Activated CD4-positive, alpha-beta T cell treated with anti-CD3 and anti-CD28 coated beads for 36 hours (primary cell): ENCODE measurements around the gene MRPS30. TPM values are rescaled to one million over a fixed set of nuclear protein-coding genes. Genes with fewer than 3 reads are reported as not detected.
"Not testable (repeated sequence)": the region's sequence is repeated elsewhere in the genome, so short reads cannot be mapped to it uniquely, and the experiment has no call there.

Experiments
- ATAC-seq: fragments of 200-7000 bp; cut with Tn5 transposase; one replicate; pipeline ENCODE4 v1.10.0; 2021; ENCODE audit warnings: mild to moderate bottlenecking, moderate library complexity
- CTCF ChIA-PET: fragments of 350-600 bp; sonication (Branson Sonifier 250); formaldehyde crosslinking; loops from one replicate; lab custom pipeline; 2021; ENCODE audit warnings: antibody characterized with exemption; lab: Charles Lee
- POLR2A ChIA-PET: fragments of 350-600 bp; sonication (Branson Sonifier 250); formaldehyde crosslinking; loops from one replicate; lab custom pipeline; 2021; ENCODE audit warnings: antibody characterized with exemption, inconsistent platforms; lab: Charles Lee
- DNase-seq: peaks from one replicate; pipeline ENCODE4 v3.0.0-alpha.2; 2020
- H3K27ac Mint-ChIP-seq: one replicate; pipeline ENCODE4 v1.8.0; 2021; ENCODE audit warnings: mixed read lengths
- H3K27me3 Mint-ChIP-seq: one replicate; pipeline ENCODE4 v1.8.0; 2021; ENCODE audit warnings: mixed read lengths
- H3K36me3 Mint-ChIP-seq: one replicate; pipeline ENCODE4 v1.8.0; 2021; ENCODE audit warnings: low read depth, mixed read lengths
- H3K4me1 Mint-ChIP-seq: one replicate; pipeline ENCODE4 v1.8.0; 2021; ENCODE audit warnings: mixed read lengths
- H3K4me3 Mint-ChIP-seq: one replicate; pipeline ENCODE4 v1.8.0; 2021; ENCODE audit warnings: mild to moderate bottlenecking, moderate library complexity, mixed read lengths
- H3K9me3 Mint-ChIP-seq: one replicate; pipeline ENCODE4 v1.8.0; 2021; ENCODE audit warnings: low read depth, mixed read lengths
- intact Hi-C, 2 experiments: fragments of 100-400 bp; cut with DNase I in 1 of 2; cut with micrococcal nuclease in 1 of 2; formaldehyde crosslinking; loops; one replicate each; pipeline versions ENCODE4 v1.14.2 to v1.15.1; 2022 to 2024; cut with DNase I, micrococcal nuclease
- total RNA-seq, 2 experiments: library from RNA; stranded (reverse); gene quantifications; one replicate each; pipeline ENCODE4 v1.2.3, GENCODE V29; 2021

Gene MRPS30
- total RNA-seq, 2 experiments from 2014 or later, result 59.7 to 73.3 TPM

GRCh38 chr5:44792031-44792673, 16.6 kb upstream of the MRPS30 start:
- POLR2A ChIA-PET, ATAC-seq, H3K4me1 Mint-ChIP-seq, H3K4me3 Mint-ChIP-seq, H3K27ac Mint-ChIP-seq, H3K36me3 Mint-ChIP-seq, H3K27me3 Mint-ChIP-seq, DNase-seq, intact Hi-C loops: not testable (repeated sequence)
- CTCF ChIA-PET, result interaction anchor here (0.7 kb wide), 1 partner anchor 42 kb away, joined by 3 read pairs; no protein-coding TSS in a partner anchor
- H3K9me3 Mint-ChIP-seq, result peaks cover 24% of the 10 kb centered on the region

DNA sequence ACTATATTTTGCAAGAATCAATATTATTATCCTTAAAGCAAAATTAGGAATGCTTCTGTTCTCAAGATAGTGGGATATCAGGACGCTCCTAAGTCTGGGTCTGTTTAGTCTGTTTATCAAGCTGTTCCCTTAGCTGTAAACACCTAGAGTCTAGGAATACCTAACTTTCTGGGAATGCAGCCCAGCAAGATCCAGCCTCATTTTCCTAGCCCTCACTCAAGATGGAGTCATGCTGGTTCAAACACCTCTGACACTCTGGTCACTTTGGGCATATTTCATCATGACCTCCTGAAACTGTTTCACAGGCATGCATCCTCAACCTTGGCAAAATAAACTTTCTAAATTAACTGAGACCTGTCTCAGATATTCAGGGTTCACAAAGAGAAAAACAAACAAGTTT, 14.4 kb upstream of the MRPS30 start:
- H3K27me3 Mint-ChIP-seq, result peaks cover 5% of the 10 kb centered on the region
- ATAC-seq, result no peak

GRCh38 chr5:44795496-44795895, 13.3 kb upstream of the MRPS30 start:
- Mint-ChIP-seq H3K27me3 (peaks cover 4% of the 10 kb centered on the region), H3K36me3 (no peaks in the 10 kb centered on the region), H3K27ac (no peak overlapping the region), H3K4me1 (no peaks in the 10 kb centered on the region), H3K9me3 (peaks cover 19% of the 10 kb centered on the region), H3K4me3 (no peak overlapping the region)
- DNase-seq, result no peak
- ChIA-PET CTCF (no interaction called here), POLR2A (no interaction called here)
- intact Hi-C loops, result no loop called here
- no peak for ATAC-seq

More for the DNA sequence above, 14.4 kb upstream of the MRPS30 start:
- peaks cover 19% of the 10 kb centered on the region for H3K9me3 Mint-ChIP-seq
- intact Hi-C loops, result no loop called here
- no peak for DNase-seq
- H3K27ac Mint-ChIP-seq, result no peak overlapping the region
- no peak overlapping the region for H3K4me3 Mint-ChIP-seq
- POLR2A ChIA-PET, result no interaction called here
- H3K4me1 Mint-ChIP-seq, result no peaks in the 10 kb centered on the region
- CTCF ChIA-PET, result no interaction called here
- no peaks in the 10 kb centered on the region for H3K36me3 Mint-ChIP-seq

DNA sequence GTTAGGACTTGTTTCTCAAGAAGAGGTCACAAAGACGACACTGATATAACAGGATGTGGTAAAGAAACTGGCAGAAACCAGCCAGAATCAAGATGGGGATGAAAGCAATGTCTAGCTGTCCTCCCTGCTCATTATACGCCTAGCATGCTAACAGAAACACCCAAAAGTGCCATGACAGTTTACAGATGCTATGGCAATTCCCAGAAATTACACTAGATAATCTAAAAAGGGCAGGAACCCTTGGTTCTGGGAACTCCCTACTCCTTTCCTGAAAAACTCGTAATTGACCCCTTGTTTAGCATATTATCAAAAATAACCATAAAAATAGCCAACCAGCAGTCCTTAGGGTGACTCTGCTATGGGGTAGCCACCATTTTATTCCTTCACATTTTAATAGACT, 10.9 kb upstream of the MRPS30 start:
- no peaks in the 10 kb centered on the region for H3K36me3 Mint-ChIP-seq
- ChIA-PET CTCF (no interaction called here), POLR2A (no interaction called here)
- no peaks in the 10 kb centered on the region for H3K4me1 Mint-ChIP-seq
- H3K27me3 Mint-ChIP-seq, result peaks cover 4% of the 10 kb centered on the region
- H3K9me3 Mint-ChIP-seq, result peaks cover 15% of the 10 kb centered on the region
- intact Hi-C loops, result no loop called here
- H3K4me3 Mint-ChIP-seq, result no peak overlapping the region
- ATAC-seq (no peak), DNase-seq (no peak)
- no peak overlapping the region for H3K27ac Mint-ChIP-seq

DNA sequence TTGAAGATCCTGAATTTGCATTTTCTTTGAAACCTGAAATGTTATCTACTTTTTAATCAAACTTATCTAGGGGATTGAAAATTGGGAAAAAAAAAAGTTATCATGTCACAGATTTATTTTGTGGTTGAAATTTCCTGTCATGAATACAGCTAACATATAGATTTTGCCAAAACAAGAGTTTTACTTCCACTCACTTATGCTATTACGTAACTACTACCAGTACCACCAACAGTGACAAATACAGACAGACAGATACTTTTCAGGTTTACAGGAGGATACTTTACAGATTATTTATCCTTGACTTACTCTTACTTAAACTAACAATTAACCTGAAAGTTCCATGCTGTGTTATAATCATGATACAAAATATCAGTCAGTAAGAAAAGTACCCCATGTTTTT, 6.8 kb upstream of the MRPS30 start:
- intact Hi-C loops, result loop anchor here in 1 of 2 experiments (10.0 kb wide), 1 partner anchor 1487 kb away; the partner anchor contains the start of gene HMGCS1
- H3K4me1 Mint-ChIP-seq, result no peaks in the 10 kb centered on the region
- no peaks in the 10 kb centered on the region for H3K36me3 Mint-ChIP-seq
- no peak overlapping the region for H3K4me3 Mint-ChIP-seq
- POLR2A ChIA-PET, result no interaction called here
- ATAC-seq (no peak), DNase-seq (no peak)
- no peaks in the 10 kb centered on the region for H3K9me3 Mint-ChIP-seq
- H3K27ac Mint-ChIP-seq, result no peak overlapping the region
- CTCF ChIA-PET, result no interaction called here
- H3K27me3 Mint-ChIP-seq, result peaks cover 4% of the 10 kb centered on the region

- ChIA-PET POLR2A (no interaction called here), CTCF (no interaction called here)
- H3K9me3 Mint-ChIP-seq, result no peaks in the 10 kb centered on the region
- ATAC-seq (no peak), DNase-seq (no peak)
- peaks cover 21% of the 10 kb centered on the region for H3K4me1 Mint-ChIP-seq
- H3K27ac Mint-ChIP-seq, result no peak overlapping the region
- intact Hi-C loops, result loop anchor here (5.0 to 10.0 kb wide), 4 partner anchors 1204 to 1814 kb away; partner anchors contain the start of genes HMGCS1 (in 1 of the 2), NNT (in 1 of the 2) and TMEM267 (in 1 of the 2)
- peaks cover 20% of the 10 kb centered on the region for H3K36me3 Mint-ChIP-seq
- H3K4me3 Mint-ChIP-seq, result no peak overlapping the region
- no peaks in the 10 kb centered on the region for H3K27me3 Mint-ChIP-seq
Measured at GRCh38 chr5:44806608-44807007, 2.1 kb upstream of the MRPS30 start.

- ChIA-PET POLR2A (no interaction called here), CTCF (no interaction called here)
- Mint-ChIP-seq H3K27ac (no peak overlapping the region), H3K4me1 (peaks cover 25% of the 10 kb centered on the region), H3K4me3 (no peak overlapping the region), H3K9me3 (no peaks in the 10 kb centered on the region), H3K27me3 (no peaks in the 10 kb centered on the region), H3K36me3 (peaks cover 24% of the 10 kb centered on the region)
- no peak for ATAC-seq
- intact Hi-C loops, result loop anchor here (5.0 to 10.0 kb wide), 4 partner anchors 1205 to 1815 kb away; partner anchors contain the start of genes HMGCS1 (in 1 of the 2), NNT (in 1 of the 2) and TMEM267 (in 1 of the 2)
- no peak for DNase-seq
Measured at GRCh38 chr5:44807269-44807668, 1.5 kb upstream of the MRPS30 start.

- CTCF ChIA-PET, result interaction anchor here (0.6 kb wide), 1 partner anchor 1768 kb away, joined by 5 read pairs; no protein-coding TSS in a partner anchor
- intact Hi-C loops, result loop anchor here (1.0 to 10.0 kb wide), 6 partner anchors 1207 to 1817 kb away; partner anchors contain the start of genes NNT (in 2 of the 2), HMGCS1 (in 1 of the 2), PAIP1 (in 1 of the 2) and TMEM267 (in 1 of the 2)
- peak; percentile 38 for ATAC-seq
Measured at GRCh38 chr5:44809215-44809955, 638 bp downstream of the MRPS30 start.

DNA sequence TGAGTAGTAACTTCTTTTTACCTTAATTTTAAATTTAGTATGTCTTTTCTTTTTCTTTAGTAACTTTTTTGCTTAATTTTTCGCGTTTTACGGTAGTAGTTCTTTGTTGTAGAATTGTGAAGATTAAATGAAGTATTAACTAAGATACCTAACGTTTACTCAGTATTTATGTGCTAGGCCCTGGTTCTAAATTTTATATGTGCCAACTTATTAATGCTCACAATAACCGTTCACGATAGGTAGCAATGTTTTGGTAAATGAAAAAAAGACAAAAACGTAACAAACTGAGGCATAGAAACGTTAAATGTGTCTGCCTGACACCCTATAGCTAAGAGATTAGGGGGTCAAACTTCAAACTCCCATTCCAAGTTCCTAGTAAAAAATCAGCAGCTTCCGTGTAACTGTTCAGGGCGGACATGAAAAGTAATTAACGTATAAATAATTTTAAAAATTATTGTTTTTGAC, 1.2 kb downstream of the MRPS30 start:
- H3K4me3 Mint-ChIP-seq, result peak overlapping the region; percentile 91

More at GRCh38 chr5:44809215-44809955, 638 bp downstream of the MRPS30 start:
- Mint-ChIP-seq H3K27me3 (no peaks in the 10 kb centered on the region), H3K4me1 (peaks cover 30% of the 10 kb centered on the region), H3K36me3 (peaks cover 31% of the 10 kb centered on the region), H3K27ac (peak overlapping the region; percentile 98), H3K4me3 (peak overlapping the region; percentile 91), H3K9me3 (no peaks in the 10 kb centered on the region)
- POLR2A ChIA-PET, result no interaction called here
- DNase-seq, result peak; percentile 74

GRCh38 chr5:44814761-44815160, 6.0 kb downstream of the MRPS30 start:
- H3K4me1 Mint-ChIP-seq, result peaks cover 27% of the 10 kb centered on the region
- ATAC-seq, result no peak
- H3K36me3 Mint-ChIP-seq, result peaks cover 46% of the 10 kb centered on the region
- H3K9me3 Mint-ChIP-seq, result no peaks in the 10 kb centered on the region
- no peak overlapping the region for H3K4me3 Mint-ChIP-seq
- intact Hi-C loops, result loop anchor here in 1 of 2 experiments (1.0 kb wide), 1 partner anchor 36 kb away; no protein-coding TSS in a partner anchor
- DNase-seq, result no peak
- CTCF ChIA-PET, result no interaction called here
- H3K27me3 Mint-ChIP-seq, result no peaks in the 10 kb centered on the region
- no peak overlapping the region for H3K27ac Mint-ChIP-seq
- POLR2A ChIA-PET, result no interaction called here

More for the DNA sequence above, 1.2 kb downstream of the MRPS30 start:
- Mint-ChIP-seq H3K9me3 (no peaks in the 10 kb centered on the region), H3K27me3 (no peaks in the 10 kb centered on the region), H3K4me1 (peaks cover 30% of the 10 kb centered on the region), H3K36me3 (peaks cover 37% of the 10 kb centered on the region), H3K27ac (peak overlapping the region; percentile 98)
- intact Hi-C loops, result loop anchor here (1.0 to 10.0 kb wide), 6 partner anchors 1207 to 1818 kb away; partner anchors contain the start of genes NNT (in 2 of the 2), HMGCS1 (in 1 of the 2), PAIP1 (in 1 of the 2) and TMEM267 (in 1 of the 2)
- ATAC-seq (no peak), DNase-seq (no peak)
- ChIA-PET POLR2A (no interaction called here), CTCF (interaction anchor here (0.6 kb wide), 1 partner anchor 1769 kb away, joined by 5 read pairs; no protein-coding TSS in a partner anchor)

DNA sequence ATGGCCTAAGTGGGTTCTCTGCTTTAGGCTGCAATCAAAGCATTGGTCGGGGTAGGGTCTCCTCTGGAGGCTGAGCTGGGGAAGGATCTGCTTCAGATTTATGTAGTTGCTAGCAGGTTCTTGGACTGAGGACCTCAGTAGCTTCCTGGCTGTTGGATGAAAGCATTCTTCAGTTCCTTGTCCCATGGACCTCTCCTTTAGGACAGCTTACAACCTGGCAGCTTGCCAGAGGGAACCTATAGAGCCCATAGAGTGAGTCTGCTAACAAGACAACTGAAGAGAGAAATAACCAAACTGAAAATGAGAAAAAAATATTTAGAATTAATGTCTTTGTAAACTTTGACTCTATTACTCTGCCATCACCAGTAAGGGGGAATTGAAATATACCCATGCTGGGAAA, 12.4 kb downstream of the MRPS30 start:
- peaks cover 45% of the 10 kb centered on the region for H3K36me3 Mint-ChIP-seq
- no peaks in the 10 kb centered on the region for H3K27me3 Mint-ChIP-seq
- no peak overlapping the region for H3K27ac Mint-ChIP-seq
- no peak for ATAC-seq
- no peak overlapping the region for H3K4me3 Mint-ChIP-seq
- no peaks in the 10 kb centered on the region for H3K9me3 Mint-ChIP-seq
- intact Hi-C loops, result no loop called here
- ChIA-PET CTCF (no interaction called here), POLR2A (no interaction called here)
- H3K4me1 Mint-ChIP-seq, result peaks cover 9% of the 10 kb centered on the region
- no peak for DNase-seq
